A673 (cell line): Measurements from ENCODE around the gene CIROP. TPM values are rescaled to one million over a fixed set of nuclear protein-coding genes. Genes with fewer than 3 reads are reported as not detected.

ENCODE experiments used
- BruUV-seq: library from RNA; stranded (reverse); fragments of 400-500 nt; replicated peaks from 2 replicates; lab custom pipeline; 2021; lab: Mats Ljungman, UMichigan
- CTCF ChIA-PET: fragments of 300-600 bp; sonication (Branson Sonifier 250); formaldehyde crosslinking; loops from one replicate; lab custom pipeline; 2022; ENCODE audit warnings: antibody characterized with exemption; lab: Charles Lee
- POLR2A ChIA-PET: fragments of 300-600 bp; sonication (Branson Sonifier 250); formaldehyde crosslinking; loops from one replicate; lab custom pipeline; 2022; ENCODE audit warnings: antibody characterized with exemption; ENCODE audit not compliant: low non-redundant PET; lab: Charles Lee
- DNase-seq: peaks from one replicate; pipeline ENCODE4 v3.0.0-alpha.2; 2015; ENCODE audit warnings: low spot score
- H3K27ac ChIP-seq: fragments of 200-600 bp; sonication (generic); 2 replicates; pipeline ENCODE4 v1.5.1; 2016; ENCODE audit warnings: mixed run types, low read depth, mild to moderate bottlenecking, mixed read lengths, antibody characterized with exemption, low read length; ENCODE audit not compliant: poor library complexity, severe bottlenecking
- H3K27me3 ChIP-seq: fragments of 200-600 bp; sonication (generic); replicated peaks from 2 replicates; pipeline ENCODE4 v1.6.1; 2017; ENCODE audit warnings: mixed run types, low read depth, mild to moderate bottlenecking, mixed read lengths, antibody characterized with exemption, low read length; ENCODE audit not compliant: insufficient read depth, poor library complexity
- H3K36me3 ChIP-seq: fragments of 200-600 bp; sonication (generic); 2 replicates; pipeline ENCODE4 v1.6.1; 2016; ENCODE audit warnings: mixed run types, mild to moderate bottlenecking, mixed read lengths, antibody characterized with exemption, low read length; ENCODE audit not compliant: insufficient read depth, poor library complexity, severe bottlenecking
- H3K4me1 ChIP-seq: fragments of 200-600 bp; sonication (generic); 2 replicates; pipeline ENCODE4 v1.6.1; 2017; ENCODE audit warnings: mixed run types, mild to moderate bottlenecking, mixed read lengths, antibody characterized with exemption, low read length; ENCODE audit not compliant: insufficient read depth, poor library complexity, severe bottlenecking
- H3K4me3 ChIP-seq: fragments of 200-600 bp; sonication (generic); 2 replicates; pipeline ENCODE4 v1.5.1; 2016; ENCODE audit warnings: low read depth, mixed run types, mild to moderate bottlenecking, mixed read lengths, low read length; ENCODE audit not compliant: poor library complexity, severe bottlenecking
- H3K9me3 ChIP-seq: fragments of 200-600 bp; sonication (generic); 2 replicates; pipeline ENCODE4 v1.6.1; 2016; ENCODE audit warnings: mixed run types, low read depth, mild to moderate bottlenecking, mixed read lengths, antibody characterized with exemption, low read length; ENCODE audit not compliant: poor library complexity, severe bottlenecking
- EZH2 ChIP-seq: fragments of 200-600 bp; sonication (generic); IDR thresholded peaks from 2 replicates; pipeline ENCODE4 v1.6.1; 2017; ENCODE audit warnings: borderline replicate concordance, low read depth, mild to moderate bottlenecking, mixed read lengths, antibody characterized with exemption, low read length; ENCODE audit not compliant: poor library complexity, severe bottlenecking
- intact Hi-C: fragments of 100-400 bp; cut with micrococcal nuclease; formaldehyde crosslinking; loops from one replicate; pipeline ENCODE4 v1.10.0; 2022; ENCODE audit not compliant: unreplicated experiment
- total RNA-seq: library from RNA; stranded (reverse); gene quantifications from 2 replicates; pipeline ENCODE4 v1.2.3, GENCODE V29; 2021
- TF ChIP-seq, protein P1 (sequence below): fragments of 300-800, 200-600 bp; sonication (generic); conservative IDR thresholded peaks from 2 replicates; pipeline ENCODE4 v1.5.1; 2017; ENCODE audit warnings: low read depth, mild to moderate bottlenecking, antibody characterized with exemption, low read length, moderate library complexity, mixed read lengths

The CIROP gene
- total RNA-seq, 1 experiment from 2014 or later = not detected

- H3K4me3 ChIP-seq = no peak overlapping the region
- POLR2A ChIA-PET = interaction anchor here (0.5 kb wide), 1 partner anchor 27 kb away, joined by 3 read pairs; no protein-coding TSS in a partner anchor
- DNase-seq = peak; percentile 54
These were observed 50.6 kb downstream of the CIROP start for GRCh38 chr14:23054000-23054811.

DNA sequence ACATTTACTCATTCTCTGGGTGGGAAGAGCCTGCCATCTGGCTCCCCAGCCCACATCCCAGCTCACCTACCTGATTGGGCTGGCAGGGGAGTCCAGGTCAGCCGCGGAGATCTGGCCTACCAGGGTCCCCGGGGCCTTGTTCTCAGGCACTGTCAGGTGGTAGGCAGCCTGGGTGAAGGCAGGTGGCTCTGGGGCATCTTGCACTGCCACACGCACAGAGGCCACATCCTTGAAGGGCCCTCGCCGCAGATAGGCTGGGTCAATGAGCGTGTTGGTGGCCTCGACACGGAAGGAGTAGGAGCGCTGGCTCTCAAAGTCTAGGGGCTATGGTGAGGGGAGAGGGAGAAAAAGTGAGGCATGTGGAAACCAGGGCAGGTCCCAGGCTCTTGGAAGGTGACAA, 51.4 kb downstream of the CIROP start:
- Histone ChIP-seq H3K36me3 (peaks cover 40% of the 10 kb centered on the region), H3K4me1 (peaks cover 18% of the 10 kb centered on the region), H3K4me3 (no peak overlapping the region), H3K27me3 (no peaks in the 10 kb centered on the region), H3K9me3 (no peaks in the 10 kb centered on the region), H3K27ac (no peak overlapping the region)
- ChIA-PET POLR2A (interaction anchor here (0.5 to 0.6 kb wide), 2 partner anchors 26 to 182 kb away, joined by 3 to 5 read pairs; no protein-coding TSS in a partner anchor), CTCF (interaction anchor here (1.9 to 10.7 kb wide), 2 partner anchors 59 to 67 kb away, joined by 16 to 134 read pairs; no protein-coding TSS in a partner anchor)
- no peak for DNase-seq
- BruUV-seq = no TSS peak
- intact Hi-C loops = loop anchor here (10.0 kb wide), 1 partner anchor 499 kb away; no protein-coding TSS in a partner anchor
- TF ChIP-seq, protein P1, sequence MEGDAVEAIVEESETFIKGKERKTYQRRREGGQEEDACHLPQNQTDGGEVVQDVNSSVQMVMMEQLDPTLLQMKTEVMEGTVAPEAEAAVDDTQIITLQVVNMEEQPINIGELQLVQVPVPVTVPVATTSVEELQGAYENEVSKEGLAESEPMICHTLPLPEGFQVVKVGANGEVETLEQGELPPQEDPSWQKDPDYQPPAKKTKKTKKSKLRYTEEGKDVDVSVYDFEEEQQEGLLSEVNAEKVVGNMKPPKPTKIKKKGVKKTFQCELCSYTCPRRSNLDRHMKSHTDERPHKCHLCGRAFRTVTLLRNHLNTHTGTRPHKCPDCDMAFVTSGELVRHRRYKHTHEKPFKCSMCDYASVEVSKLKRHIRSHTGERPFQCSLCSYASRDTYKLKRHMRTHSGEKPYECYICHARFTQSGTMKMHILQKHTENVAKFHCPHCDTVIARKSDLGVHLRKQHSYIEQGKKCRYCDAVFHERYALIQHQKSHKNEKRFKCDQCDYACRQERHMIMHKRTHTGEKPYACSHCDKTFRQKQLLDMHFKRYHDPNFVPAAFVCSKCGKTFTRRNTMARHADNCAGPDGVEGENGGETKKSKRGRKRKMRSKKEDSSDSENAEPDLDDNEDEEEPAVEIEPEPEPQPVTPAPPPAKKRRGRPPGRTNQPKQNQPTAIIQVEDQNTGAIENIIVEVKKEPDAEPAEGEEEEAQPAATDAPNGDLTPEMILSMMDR = no peak
- no peak for TF ChIP-seq EZH2

More at GRCh38 chr14:23054000-23054811, 50.6 kb downstream of the CIROP start:
- intact Hi-C loops = loop anchor here (1.0 to 10.0 kb wide), 3 partner anchors 60 to 499 kb away; no protein-coding TSS in a partner anchor
- TF ChIP-seq, protein P1 = peak; percentile 58
- TF ChIP-seq EZH2 = no peak
- no peaks in the 10 kb centered on the region for H3K9me3 ChIP-seq
- BruUV-seq = no TSS peak
- CTCF ChIA-PET = interaction anchor here (1.9 to 10.7 kb wide), 2 partner anchors 60 to 68 kb away, joined by 16 to 134 read pairs; no protein-coding TSS in a partner anchor
- H3K27ac ChIP-seq = no peak overlapping the region
- H3K4me1 ChIP-seq = peaks cover 19% of the 10 kb centered on the region
- peaks cover 40% of the 10 kb centered on the region for H3K36me3 ChIP-seq
- no peaks in the 10 kb centered on the region for H3K27me3 ChIP-seq

- no peak for DNase-seq
- BruUV-seq = no TSS peak
- ChIA-PET CTCF (interaction anchor here (0.8 to 10.7 kb wide), 4 partner anchors 26 to 70 kb away, joined by 3 to 134 read pairs (median 4); partner anchors contain the start of gene AJUBA), POLR2A (no interaction called here)
- intact Hi-C loops = loop anchor here (10.0 kb wide), 1 partner anchor 498 kb away; no protein-coding TSS in a partner anchor
- no peaks in the 10 kb centered on the region for H3K9me3 ChIP-seq
- H3K27ac ChIP-seq = peak overlapping the region; percentile 50
- H3K27me3 ChIP-seq = no peaks in the 10 kb centered on the region
- TF ChIP-seq EZH2 = no peak
- TF ChIP-seq, protein P1 = no peak
- H3K4me3 ChIP-seq = no peak overlapping the region
- peaks cover 42% of the 10 kb centered on the region for H3K36me3 ChIP-seq
- peaks cover 14% of the 10 kb centered on the region for H3K4me1 ChIP-seq
These were observed 52.1 kb downstream of the CIROP start for GRCh38 chr14:23052671-23053070.
